HEK293 (cell line): ENCODE data around the gene LMO2.
"Not testable (repeated sequence)": the region's sequence is repeated elsewhere in the genome, so short reads cannot be mapped to it uniquely, and the experiment has no call there.

Experiments used
- CTCF ChIA-PET: fragments of 350-600 bp; formaldehyde crosslinking; extraction: SDS; loops from one replicate; lab custom pipeline; 2021; ENCODE audit warnings: antibody characterized with exemption; lab: Yijun Ruan, JAX
- POLR2A ChIA-PET: fragments of 300-600 bp; formaldehyde crosslinking; extraction: SDS; loops from one replicate; lab custom pipeline; 2020; ENCODE audit warnings: antibody characterized with exemption, inconsistent platforms; lab: Yijun Ruan, JAX
- H3K27ac ChIP-seq: fragments of 200-500 bp; sonication (Bioruptor generic); 2 replicates; pipeline ENCODE4 v1.5.1; 2014; ENCODE audit warnings: low read depth, low read length, control low read depth, inconsistent platforms; ENCODE audit errors: extremely low read depth
- H3K36me3 ChIP-seq, 2 experiments: fragments of 200-500 bp in 1 of 2; sonication (Bioruptor generic) in 1 of 2; 1 replicate in 1 of 2; 2 replicates in 1 of 2; pipeline ENCODE4 v1.5.1; 2014 to 2017; ENCODE audit warnings: inconsistent platforms in 2 of 2, low read length in 2 of 2; ENCODE audit not compliant: control insufficient read depth in 2 of 2, insufficient read depth in 1 of 2
- H3K4me1 ChIP-seq: fragments of 200-500 bp; sonication (Bioruptor generic); 2 replicates; pipeline ENCODE4 v1.5.1; 2014; ENCODE audit warnings: mild to moderate bottlenecking, low read length, inconsistent platforms; ENCODE audit not compliant: control insufficient read depth, insufficient read depth
- H3K4me3 ChIP-seq: 2 replicates; pipeline ENCODE4 v1.5.1; 2011; ENCODE audit warnings: low read depth, mild to moderate bottlenecking, control low read depth, low read length, moderate library complexity
- H3K9me3 ChIP-seq: fragments of 200-500 bp; sonication (Bioruptor generic); 2 replicates; pipeline ENCODE4 v1.5.1; 2014; ENCODE audit warnings: low read depth, low read length, inconsistent platforms; ENCODE audit not compliant: control insufficient read depth, insufficient read depth
- KLF8 ChIP-seq: fragments of 450-650 bp; formaldehyde crosslinking; IDR thresholded peaks from 2 replicates; pipeline ENCODE4 v1.5.1; 2016; ENCODE audit warnings: missing biosample characterization, missing genetic modification characterization
- ZFP41 ChIP-seq: fragments of 450-650 bp; formaldehyde crosslinking; IDR thresholded peaks from 2 replicates; pipeline ENCODE4 v1.5.1; 2016; ENCODE audit warnings: missing biosample characterization, missing genetic modification characterization, borderline replicate concordance
- ZNF10 ChIP-seq: fragments of 450-650 bp; formaldehyde crosslinking; IDR thresholded peaks from 2 replicates; pipeline ENCODE4 v1.5.1; 2017; ENCODE audit warnings: missing biosample characterization, missing genetic modification characterization
- ZNF146 ChIP-seq: fragments of 450-650 bp; formaldehyde crosslinking; IDR thresholded peaks from 2 replicates; pipeline ENCODE4 v1.5.1; 2016; ENCODE audit warnings: missing biosample characterization, missing genetic modification characterization
- ZNF366 ChIP-seq: fragments of 450-650 bp; formaldehyde crosslinking; conservative IDR thresholded peaks from 2 replicates; pipeline ENCODE4 v1.5.1; 2016; ENCODE audit warnings: missing biosample characterization, missing genetic modification characterization
- ZNF416 ChIP-seq: fragments of 450-650 bp; formaldehyde crosslinking; IDR thresholded peaks from 2 replicates; pipeline ENCODE4 v1.5.1; 2016; ENCODE audit warnings: missing biosample characterization, missing genetic modification characterization
- ZNF514 ChIP-seq: fragments of 450-650 bp; formaldehyde crosslinking; IDR thresholded peaks from 2 replicates; pipeline ENCODE4 v1.5.1; 2016; ENCODE audit warnings: missing biosample characterization, missing genetic modification characterization
- ZNF530 ChIP-seq: fragments of 450-650 bp; formaldehyde crosslinking; IDR thresholded peaks from 2 replicates; pipeline ENCODE4 v1.5.1; 2016; ENCODE audit warnings: low read depth, missing biosample characterization, missing genetic modification characterization
- ZNF629 ChIP-seq: fragments of 450-650 bp; formaldehyde crosslinking; IDR thresholded peaks from 2 replicates; pipeline ENCODE4 v1.5.1; 2017; ENCODE audit warnings: missing biosample characterization, missing genetic modification characterization
- ZNF701 ChIP-seq: fragments of 450-650 bp; formaldehyde crosslinking; IDR thresholded peaks from 2 replicates; pipeline ENCODE4 v1.5.1; 2016; ENCODE audit warnings: missing biosample characterization, missing genetic modification characterization
- ZNF777 ChIP-seq: fragments of 450-650 bp; formaldehyde crosslinking; IDR thresholded peaks from 2 replicates; pipeline ENCODE4 v1.5.1; 2017; ENCODE audit warnings: missing biosample characterization, missing genetic modification characterization, borderline replicate concordance
- ZSCAN23 ChIP-seq: fragments of 450-650 bp; formaldehyde crosslinking; IDR thresholded peaks from 2 replicates; pipeline ENCODE4 v1.5.1; 2016; ENCODE audit warnings: missing biosample characterization, missing genetic modification characterization
- TF ChIP-seq, protein P1 (sequence below): fragments of 450-650 bp; formaldehyde crosslinking; IDR thresholded peaks from 2 replicates; pipeline ENCODE4 v1.5.1; 2016; ENCODE audit warnings: missing biosample characterization, missing genetic modification characterization
- TF ChIP-seq, protein P2 (sequence below): fragments of 450-650 bp; formaldehyde crosslinking; IDR thresholded peaks from 2 replicates; pipeline ENCODE4 v1.5.1; 2016; ENCODE audit warnings: missing biosample characterization, missing genetic modification characterization

LMO2 gene

DNA sequence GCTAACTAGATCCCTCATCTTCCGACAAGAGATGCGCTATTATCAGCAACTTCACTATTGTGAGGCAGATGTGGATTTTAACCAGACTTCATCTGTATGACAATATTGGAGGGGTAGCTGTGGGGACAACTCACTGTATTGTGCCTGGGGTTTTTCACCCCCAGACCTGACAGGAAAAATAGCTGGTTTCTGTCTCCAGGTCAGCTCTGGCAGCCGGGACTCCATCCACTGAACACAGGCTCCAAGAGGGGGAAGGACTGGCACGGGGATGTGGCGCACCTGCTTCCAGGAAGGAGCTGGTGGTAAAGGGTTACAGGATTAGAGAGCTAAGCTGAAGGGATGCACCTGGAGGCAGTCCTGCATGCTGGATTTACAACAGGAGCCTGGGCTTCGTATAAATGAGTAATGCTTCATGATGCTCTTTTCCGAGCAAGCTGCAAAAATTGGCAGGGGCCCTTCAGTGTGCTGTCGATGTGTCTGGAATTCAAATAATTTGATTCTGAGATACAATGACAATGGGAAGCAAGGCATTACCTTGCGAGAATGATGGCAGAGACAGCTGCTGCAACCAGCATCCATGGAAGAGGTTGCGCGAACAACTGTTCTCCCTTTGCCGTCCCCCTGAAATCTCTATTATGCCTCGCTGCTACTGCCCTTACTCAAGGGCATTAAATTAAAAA lies 49.5 kb downstream of the LMO2 start:
- ChIA-PET CTCF (interaction anchor here (0.6 to 2.4 kb wide), 7 partner anchors 8 to 703 kb away, joined by 3 to 11 read pairs (median 5); no protein-coding TSS in a partner anchor), POLR2A (no interaction called here)
- Histone ChIP-seq H3K36me3 (no peaks in the 10 kb centered on the region), H3K9me3 (no peaks in the 10 kb centered on the region), H3K27ac (no peak overlapping the region), H3K4me3 (no peak overlapping the region), H3K4me1 (no peaks in the 10 kb centered on the region)
- TF ChIP-seq ZNF530 (tag by site-specific recombination) (no peak), ZNF416 (no peak), ZNF514 (tag by site-specific recombination) (no peak), ZFP41 (no peak), ZNF629 (no peak), ZSCAN23 (tag by site-specific recombination) (no peak), KLF8 (tag by site-specific recombination) (no peak), ZNF777 (tag by site-specific recombination) (no peak), ZNF701 (no peak), ZNF10 (tag by site-specific recombination) (no peak)
- TF ChIP-seq, protein P1, sequence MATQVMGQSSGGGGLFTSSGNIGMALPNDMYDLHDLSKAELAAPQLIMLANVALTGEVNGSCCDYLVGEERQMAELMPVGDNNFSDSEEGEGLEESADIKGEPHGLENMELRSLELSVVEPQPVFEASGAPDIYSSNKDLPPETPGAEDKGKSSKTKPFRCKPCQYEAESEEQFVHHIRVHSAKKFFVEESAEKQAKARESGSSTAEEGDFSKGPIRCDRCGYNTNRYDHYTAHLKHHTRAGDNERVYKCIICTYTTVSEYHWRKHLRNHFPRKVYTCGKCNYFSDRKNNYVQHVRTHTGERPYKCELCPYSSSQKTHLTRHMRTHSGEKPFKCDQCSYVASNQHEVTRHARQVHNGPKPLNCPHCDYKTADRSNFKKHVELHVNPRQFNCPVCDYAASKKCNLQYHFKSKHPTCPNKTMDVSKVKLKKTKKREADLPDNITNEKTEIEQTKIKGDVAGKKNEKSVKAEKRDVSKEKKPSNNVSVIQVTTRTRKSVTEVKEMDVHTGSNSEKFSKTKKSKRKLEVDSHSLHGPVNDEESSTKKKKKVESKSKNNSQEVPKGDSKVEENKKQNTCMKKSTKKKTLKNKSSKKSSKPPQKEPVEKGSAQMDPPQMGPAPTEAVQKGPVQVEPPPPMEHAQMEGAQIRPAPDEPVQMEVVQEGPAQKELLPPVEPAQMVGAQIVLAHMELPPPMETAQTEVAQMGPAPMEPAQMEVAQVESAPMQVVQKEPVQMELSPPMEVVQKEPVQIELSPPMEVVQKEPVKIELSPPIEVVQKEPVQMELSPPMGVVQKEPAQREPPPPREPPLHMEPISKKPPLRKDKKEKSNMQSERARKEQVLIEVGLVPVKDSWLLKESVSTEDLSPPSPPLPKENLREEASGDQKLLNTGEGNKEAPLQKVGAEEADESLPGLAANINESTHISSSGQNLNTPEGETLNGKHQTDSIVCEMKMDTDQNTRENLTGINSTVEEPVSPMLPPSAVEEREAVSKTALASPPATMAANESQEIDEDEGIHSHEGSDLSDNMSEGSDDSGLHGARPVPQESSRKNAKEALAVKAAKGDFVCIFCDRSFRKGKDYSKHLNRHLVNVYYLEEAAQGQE (tag by site-specific recombination) = no peak
- TF ChIP-seq, protein P2, sequence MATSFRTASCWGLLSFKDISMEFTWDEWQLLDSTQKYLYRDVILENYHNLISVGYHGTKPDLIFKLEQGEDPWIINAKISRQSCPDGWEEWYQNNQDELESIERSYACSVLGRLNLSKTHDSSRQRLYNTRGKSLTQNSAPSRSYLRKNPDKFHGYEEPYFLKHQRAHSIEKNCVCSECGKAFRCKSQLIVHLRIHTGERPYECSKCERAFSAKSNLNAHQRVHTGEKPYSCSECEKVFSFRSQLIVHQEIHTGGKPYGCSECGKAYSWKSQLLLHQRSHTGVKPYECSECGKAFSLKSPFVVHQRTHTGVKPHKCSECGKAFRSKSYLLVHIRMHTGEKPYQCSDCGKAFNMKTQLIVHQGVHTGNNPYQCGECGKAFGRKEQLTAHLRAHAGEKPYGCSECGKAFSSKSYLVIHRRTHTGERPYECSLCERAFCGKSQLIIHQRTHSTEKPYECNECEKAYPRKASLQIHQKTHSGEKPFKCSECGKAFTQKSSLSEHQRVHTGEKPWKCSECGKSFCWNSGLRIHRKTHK (tag by site-specific recombination) = no peak

DNA sequence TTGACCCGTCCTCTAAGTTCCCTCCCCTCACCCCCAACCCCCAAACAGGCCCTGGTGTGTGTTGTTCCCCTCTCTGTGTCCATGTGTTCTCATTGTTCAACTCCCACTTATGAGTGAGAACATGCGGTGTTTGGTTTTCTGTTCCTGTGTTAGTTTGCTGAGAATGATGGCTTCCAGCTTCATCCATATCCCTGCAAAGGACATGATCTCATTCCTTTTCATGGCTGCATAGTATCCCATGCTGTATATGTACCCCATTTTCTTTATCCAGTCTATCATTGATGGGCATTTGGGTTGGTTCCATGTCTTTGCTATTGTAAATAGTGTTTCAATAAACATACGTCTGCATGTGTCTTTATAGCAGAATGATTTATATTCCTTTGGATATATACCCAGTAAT lies 53.6 kb downstream of the LMO2 start:
- POLR2A ChIA-PET, H3K36me3 ChIP-seq, H3K4me1 ChIP-seq, H3K4me3 ChIP-seq, H3K9me3 ChIP-seq, H3K27ac ChIP-seq: not testable (repeated sequence)
- TF ChIP-seq ZNF146 (tag by site-specific recombination) = peak; percentile 69; the same call in 1 of the 2 replicates
- CTCF ChIA-PET = interaction anchor here (0.6 to 1.0 kb wide), 3 partner anchors 28 to 150 kb away, joined by 3 to 8 read pairs (median 5); no protein-coding TSS in a partner anchor

DNA sequence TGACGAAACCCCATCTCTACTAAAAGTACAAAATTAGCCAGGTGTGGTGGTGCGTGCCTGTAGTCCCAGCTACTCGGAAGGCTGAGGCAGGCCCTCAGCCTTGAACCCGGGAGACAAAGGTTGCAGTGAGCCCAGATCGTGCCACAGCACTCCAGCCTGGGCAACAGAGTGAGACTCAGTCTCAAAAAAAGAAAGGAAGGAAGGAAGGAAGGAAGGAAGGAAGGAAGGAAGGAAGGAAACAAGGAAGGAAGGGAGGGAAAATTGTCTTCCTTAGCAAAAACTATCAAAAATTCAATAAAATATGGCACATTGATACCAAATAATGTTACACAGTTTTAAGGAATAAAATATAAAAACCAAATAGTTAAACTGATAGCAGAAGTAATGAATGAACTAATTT lies 54.5 kb downstream of the LMO2 start:
- H3K4me3 ChIP-seq = not testable (repeated sequence)
- peak; percentile 62; the same call in 1 of the 2 replicates for TF ChIP-seq ZNF366 (tag by site-specific recombination)
- TF ChIP-seq, all 188 proteins: peak for 1; not testable (repeated sequence) for 187
- H3K27ac ChIP-seq, POLR2A ChIA-PET, H3K36me3 ChIP-seq, H3K4me1 ChIP-seq, H3K9me3 ChIP-seq: not testable (repeated sequence)
- CTCF ChIA-PET = interaction anchor here (0.6 to 1.0 kb wide), 2 partner anchors 27 to 134 kb away, joined by 3 to 5 read pairs; no protein-coding TSS in a partner anchor
